RWPE2 (cell line): ENCODE data around the gene ARHGEF7.

Source experiments
- ATAC-seq: fragments of 200-7000 bp; cut with Tn5 transposase; 3 replicates; pipeline ENCODE4 v1.9.1; 2021; ENCODE audit warnings: low read depth
- DNase-seq: peaks from one replicate; pipeline ENCODE4 v3.0.0-alpha.2; 2020; ENCODE audit warnings: low spot score
- H3K27ac ChIP-seq: fragments of 450-650 bp; 2 replicates; pipeline ENCODE4 v1.5.1; 2017; ENCODE audit warnings: mild to moderate bottlenecking; ENCODE audit not compliant: poor library complexity, severe bottlenecking
- H3K27me3 ChIP-seq: fragments of 250-450 bp; sonication (Bioruptor Pico); 2 replicates; pipeline ENCODE4 v1.5.1; 2021; ENCODE audit warnings: mild to moderate bottlenecking, moderate library complexity; ENCODE audit not compliant: insufficient read depth, poor library complexity, severe bottlenecking
- H3K36me3 ChIP-seq: fragments of 250-450 bp; sonication (Bioruptor Pico); 2 replicates; pipeline ENCODE4 v1.5.1; 2020; ENCODE audit warnings: low read depth, mild to moderate bottlenecking, moderate library complexity
- H3K4me1 ChIP-seq: fragments of 250-450 bp; sonication (Bioruptor Pico); 2 replicates; pipeline ENCODE4 v1.5.1; 2021; ENCODE audit warnings: mild to moderate bottlenecking, moderate library complexity; ENCODE audit not compliant: insufficient read depth, poor library complexity, severe bottlenecking
- H3K4me3 ChIP-seq: fragments of 250-450 bp; sonication (Bioruptor Pico); 2 replicates; pipeline ENCODE4 v1.5.1; 2021; ENCODE audit warnings: mild to moderate bottlenecking, moderate library complexity; ENCODE audit not compliant: severe bottlenecking
- H3K9me3 ChIP-seq: fragments of 250-450 bp; sonication (Bioruptor Pico); 2 replicates; pipeline ENCODE4 v1.5.1; 2021; ENCODE audit warnings: mild to moderate bottlenecking, moderate library complexity; ENCODE audit not compliant: severe bottlenecking
- CTCF ChIP-seq: fragments of 450-650 bp; IDR thresholded peaks from one replicate; pipeline ENCODE4 v1.5.1; 2017; ENCODE audit warnings: mild to moderate bottlenecking, moderate library complexity; ENCODE audit not compliant: poor library complexity, severe bottlenecking

Gene ARHGEF7

GRCh38 chr13:111296417-111296816 is 181.3 kb downstream of the ARHGEF7 start:
- Histone ChIP-seq H3K4me3 (no peak overlapping the region), H3K36me3 (peaks cover 34% of the 10 kb centered on the region), H3K27me3 (no peaks in the 10 kb centered on the region), H3K27ac (no peak overlapping the region), H3K9me3 (no peaks in the 10 kb centered on the region), H3K4me1 (no peaks in the 10 kb centered on the region)
- ATAC-seq (no peak), DNase-seq (no peak)
- no peak for TF ChIP-seq CTCF

DNA sequence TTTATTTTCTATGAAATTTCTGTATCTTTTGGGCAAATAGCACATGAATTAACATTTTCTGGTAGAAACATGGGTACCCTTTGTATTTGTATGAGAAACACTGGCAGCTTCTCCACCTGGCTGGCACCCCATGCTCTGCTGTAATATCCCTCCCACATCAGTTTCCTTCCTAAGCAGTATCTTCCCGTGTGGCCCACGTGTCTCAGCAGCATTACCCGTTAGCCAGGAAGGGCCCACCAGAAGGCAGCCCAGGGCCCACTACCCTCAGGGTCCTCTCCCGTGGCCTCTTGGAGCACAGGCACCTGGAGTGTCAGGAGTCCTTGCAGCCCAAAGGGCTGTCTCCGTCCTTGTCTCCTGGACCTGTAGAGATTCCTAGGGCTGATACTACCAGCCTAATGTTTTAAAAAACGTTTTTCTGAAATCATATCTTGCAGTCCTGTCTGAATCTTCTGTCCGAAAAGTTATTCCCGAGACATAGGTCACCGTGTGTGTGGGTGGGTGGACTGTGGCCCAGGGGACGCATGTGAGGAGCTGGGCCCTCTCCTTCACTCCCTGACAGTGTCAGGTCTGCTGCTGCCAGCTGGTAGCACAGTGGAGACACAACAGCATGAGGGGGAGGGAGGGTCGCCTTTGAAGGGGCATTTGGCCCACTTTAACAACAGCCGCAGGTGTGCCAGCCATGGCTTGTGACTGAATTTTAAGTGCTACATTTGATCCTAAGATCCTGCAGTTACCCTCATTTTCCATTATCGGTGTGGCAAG is 183.3 kb downstream of the ARHGEF7 start:
- Histone ChIP-seq H3K36me3 (peaks cover 34% of the 10 kb centered on the region), H3K27ac (no peak overlapping the region), H3K4me3 (no peak overlapping the region), H3K27me3 (no peaks in the 10 kb centered on the region), H3K4me1 (no peaks in the 10 kb centered on the region), H3K9me3 (no peaks in the 10 kb centered on the region)
- DNase-seq (no peak), ATAC-seq (no peak)
- no peak for TF ChIP-seq CTCF

DNA sequence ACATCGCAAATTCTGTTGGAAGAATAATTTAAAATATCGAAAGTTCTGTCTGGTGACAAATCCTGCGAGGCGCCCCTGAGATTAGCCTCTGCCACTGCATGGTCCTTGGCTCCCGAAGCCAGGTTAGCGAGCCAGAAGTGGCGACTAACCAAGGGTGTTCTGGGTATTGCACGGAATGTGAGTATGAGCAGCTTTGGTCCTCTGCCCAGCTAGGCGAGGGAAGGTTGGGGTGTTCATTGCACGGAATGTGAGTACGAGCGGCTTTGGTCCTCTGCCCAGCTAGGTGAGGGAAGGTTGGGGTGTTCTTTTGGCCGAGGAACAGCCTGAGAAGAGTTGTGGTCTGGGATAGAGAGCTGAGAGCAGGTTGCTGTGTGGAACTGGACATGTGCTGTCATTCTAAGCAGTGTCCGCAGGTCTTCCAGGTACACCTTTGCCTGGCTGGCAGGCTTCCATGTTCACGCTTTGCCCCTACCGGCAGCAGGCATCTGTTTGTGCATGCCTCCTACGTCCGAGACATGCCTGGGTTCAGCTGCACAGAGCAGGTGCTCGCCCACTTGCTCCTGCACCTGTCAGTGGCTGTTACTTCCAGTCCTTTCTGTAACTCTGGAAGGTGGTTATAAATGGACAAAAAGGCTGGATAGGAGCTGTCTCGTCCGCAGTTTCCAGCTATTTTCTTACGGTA is 187.1 kb downstream of the ARHGEF7 start:
- H3K4me3 ChIP-seq: no peak overlapping the region
- H3K27ac ChIP-seq: no peak overlapping the region
- H3K4me1 ChIP-seq: no peaks in the 10 kb centered on the region
- H3K27me3 ChIP-seq: no peaks in the 10 kb centered on the region
- no peaks in the 10 kb centered on the region for H3K9me3 ChIP-seq
- ATAC-seq (no peak), DNase-seq (no peak)
- peaks cover 54% of the 10 kb centered on the region for H3K36me3 ChIP-seq
- TF ChIP-seq CTCF: no peak

GRCh38 chr13:111303559-111303958 is 188.4 kb downstream of the ARHGEF7 start:
- no peak overlapping the region for H3K4me3 ChIP-seq
- no peak for ATAC-seq
- H3K9me3 ChIP-seq: no peaks in the 10 kb centered on the region
- H3K4me1 ChIP-seq: no peaks in the 10 kb centered on the region
- H3K36me3 ChIP-seq: peaks cover 46% of the 10 kb centered on the region
- no peak for DNase-seq
- no peak overlapping the region for H3K27ac ChIP-seq
- TF ChIP-seq CTCF: no peak
- H3K27me3 ChIP-seq: no peaks in the 10 kb centered on the region
